HG02642 (cell line): ENCODE results near the gene SLC35E2B.
"Not testable (repeated sequence)": the region's sequence is repeated elsewhere in the genome, so short reads cannot be mapped to it uniquely, and the experiment has no call there.

Experiments used
- ATAC-seq: cut with Tn5 transposase; IDR thresholded peaks from one replicate; pipeline ENCODE4 v1.9.1; 2021; ENCODE audit warnings: mild to moderate bottlenecking; ENCODE audit not compliant: unreplicated experiment, poor library complexity

Gene SLC35E2B

DNA sequence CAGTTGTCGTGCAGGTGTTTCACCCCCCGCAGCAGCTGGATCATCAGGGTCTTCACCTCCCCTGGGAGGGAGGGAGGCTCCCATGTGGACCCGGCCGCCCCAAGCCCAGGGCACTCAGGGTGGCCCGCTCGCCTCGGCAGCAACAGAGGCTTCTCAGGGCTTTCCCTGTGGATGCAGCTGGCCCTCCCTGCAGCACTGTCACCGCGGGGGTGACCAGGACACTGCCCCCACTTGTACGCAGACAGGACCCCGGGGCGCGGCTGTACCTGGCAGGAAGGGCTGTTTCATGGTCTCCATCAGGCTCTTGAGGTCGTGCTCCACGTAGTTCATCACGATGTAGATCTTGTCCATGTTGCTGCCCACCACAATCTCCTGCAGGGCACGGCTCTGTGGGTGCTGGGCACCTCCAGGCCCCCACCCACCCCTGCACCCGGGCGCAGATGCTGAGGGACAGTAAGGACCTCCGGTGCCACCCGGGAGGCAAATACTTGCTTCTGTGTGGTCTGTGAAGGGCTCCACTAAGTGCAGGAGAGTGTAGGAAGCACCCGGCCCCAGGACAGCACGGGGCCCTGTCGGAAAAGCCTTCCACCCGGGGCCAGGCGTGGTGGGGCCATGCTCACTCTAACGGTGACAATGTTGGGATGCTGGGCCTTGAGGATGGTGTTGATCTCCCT lies 11.8 kb upstream of the SLC35E2B start:
- ATAC-seq = not testable (repeated sequence)

DNA sequence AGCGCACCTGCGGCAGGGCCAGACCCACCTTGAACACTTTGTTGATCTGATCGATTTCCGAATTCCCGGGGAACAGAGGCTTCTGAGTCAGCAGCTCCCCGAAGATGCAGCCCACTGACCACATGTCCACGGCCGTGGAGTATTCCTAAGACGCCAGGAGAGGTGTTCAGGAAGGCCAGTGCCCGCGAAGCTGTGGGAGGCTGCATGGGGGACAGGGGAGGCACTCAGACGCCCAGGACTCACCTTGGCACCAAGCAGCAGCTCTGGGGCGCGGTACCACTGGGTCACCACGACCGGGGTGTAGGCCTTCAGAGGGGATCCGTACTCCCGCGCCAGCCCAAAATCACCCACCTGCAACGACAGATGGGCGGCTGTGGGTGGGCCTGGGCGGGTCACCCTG lies 11.2 kb upstream of the SLC35E2B start:
- no peak for ATAC-seq

DNA sequence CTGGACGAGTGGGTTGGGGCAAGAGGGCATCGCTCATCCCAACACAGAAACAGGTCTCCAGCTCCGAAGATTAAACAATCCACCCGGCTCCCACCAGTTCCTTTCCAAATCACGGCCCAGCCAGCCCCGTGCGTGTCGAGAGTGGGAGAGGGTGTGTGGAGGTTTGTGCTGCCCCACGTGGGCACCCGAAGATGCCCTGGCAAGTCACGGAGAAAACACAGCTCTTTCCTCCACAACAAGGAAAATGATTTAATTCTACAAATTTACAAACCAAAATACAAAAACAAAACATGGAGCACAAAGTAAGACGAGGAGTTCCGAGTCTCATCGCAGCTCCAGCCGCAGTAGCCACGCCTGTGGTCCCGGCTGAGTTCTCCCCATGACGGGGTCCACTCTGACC lies 9.9 kb upstream of the SLC35E2B start:
- not testable (repeated sequence) for ATAC-seq

DNA sequence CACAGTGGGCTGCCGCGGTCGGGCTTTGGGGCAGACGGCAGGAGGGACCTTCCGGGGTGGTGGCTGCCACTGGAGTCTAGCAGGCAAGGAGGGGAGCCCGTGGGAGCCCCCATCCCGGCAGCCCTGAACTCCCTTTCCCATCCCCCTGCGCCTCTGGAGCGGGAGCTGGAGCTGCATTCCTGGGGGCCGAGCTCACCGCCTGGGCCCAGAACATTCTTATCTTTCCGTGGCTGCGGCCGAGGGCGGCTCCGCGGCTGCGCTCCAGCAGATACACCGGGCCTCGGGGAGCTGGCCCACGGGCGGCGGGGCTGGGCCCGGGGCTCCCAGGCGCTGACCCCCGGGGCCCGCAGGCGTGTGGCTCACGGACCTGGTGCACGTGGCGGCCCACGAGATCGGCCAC lies 8.0 kb upstream of the SLC35E2B start:
- ATAC-seq = not testable (repeated sequence)

DNA sequence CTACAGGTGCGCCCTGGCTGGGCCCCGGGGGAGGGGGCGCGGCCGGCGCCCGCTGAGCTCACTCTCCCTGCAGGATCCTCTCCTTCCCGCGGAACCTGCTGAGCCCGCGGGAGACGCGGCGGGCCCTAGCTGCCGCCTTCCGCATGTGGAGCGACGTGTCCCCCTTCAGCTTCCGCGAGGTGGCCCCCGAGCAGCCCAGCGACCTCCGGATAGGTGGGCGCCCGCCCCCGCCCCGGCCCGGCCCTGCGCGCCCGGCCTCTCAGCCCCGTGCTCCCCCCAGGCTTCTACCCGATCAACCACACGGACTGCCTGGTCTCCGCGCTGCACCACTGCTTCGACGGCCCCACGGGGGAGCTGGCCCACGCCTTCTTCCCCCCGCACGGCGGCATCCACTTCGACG lies 7.5 kb upstream of the SLC35E2B start:
- ATAC-seq = not testable (repeated sequence)

DNA sequence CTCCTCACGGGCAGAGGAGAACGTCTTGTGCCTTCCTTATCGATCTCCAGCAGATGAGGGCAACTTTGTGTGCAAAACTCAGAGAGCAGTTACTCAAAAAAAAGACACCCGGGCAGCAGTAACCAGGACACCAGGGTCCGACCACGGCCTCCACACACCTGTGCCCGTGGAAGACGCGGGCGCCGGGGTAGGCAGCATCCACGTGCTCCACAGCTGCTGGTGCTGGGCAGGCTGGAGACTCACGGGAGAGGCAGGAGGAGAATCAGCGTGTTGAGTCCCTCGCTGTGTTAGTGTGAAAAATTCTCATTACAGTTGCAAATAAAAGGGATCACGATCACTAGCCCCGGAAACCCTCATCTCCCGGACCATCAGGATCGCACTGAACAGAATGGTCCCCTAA lies 6.5 kb upstream of the SLC35E2B start:
- not testable (repeated sequence) for ATAC-seq

DNA sequence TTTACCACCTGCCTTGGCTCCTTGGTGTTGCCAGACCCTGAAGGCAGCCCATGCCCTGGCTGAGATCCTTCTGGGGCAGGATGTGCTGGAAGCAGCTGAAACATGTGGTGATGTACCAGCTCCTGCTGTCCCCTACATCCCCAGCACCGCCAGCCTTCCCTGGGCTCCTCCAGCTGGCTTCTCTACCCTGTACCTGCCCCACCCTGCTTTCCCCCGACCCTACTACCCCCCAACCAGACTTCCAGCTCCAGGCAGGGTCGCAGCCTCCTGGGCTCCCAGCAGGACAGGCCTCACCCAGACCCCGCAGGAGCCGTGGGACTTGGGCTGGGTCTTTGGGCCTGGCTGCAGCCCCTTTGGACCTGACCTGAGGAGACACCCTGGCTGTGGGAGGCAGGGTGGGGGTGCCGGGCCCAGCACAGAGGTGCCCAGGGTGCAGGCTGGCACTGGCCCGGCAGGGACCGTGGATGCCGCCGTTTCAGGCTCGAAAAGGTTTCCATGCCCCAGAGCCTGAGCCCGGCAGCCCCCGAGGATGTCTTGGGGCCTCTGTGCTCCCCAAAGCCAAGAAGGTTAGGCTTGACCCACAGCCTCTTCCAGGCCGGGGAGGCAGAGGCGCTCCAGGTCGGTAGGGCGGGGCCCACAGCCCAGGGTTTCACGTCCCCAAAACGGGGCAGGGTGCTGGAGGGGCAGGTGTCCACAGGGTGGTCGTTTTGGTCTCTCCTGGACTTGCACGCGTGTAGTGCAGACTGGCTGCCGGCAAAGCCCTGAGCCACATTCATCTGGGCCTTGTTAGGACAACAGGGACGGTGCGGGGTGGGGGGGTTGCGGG lies 5.0 kb upstream of the SLC35E2B start:
- ATAC-seq = not testable (repeated sequence)

DNA sequence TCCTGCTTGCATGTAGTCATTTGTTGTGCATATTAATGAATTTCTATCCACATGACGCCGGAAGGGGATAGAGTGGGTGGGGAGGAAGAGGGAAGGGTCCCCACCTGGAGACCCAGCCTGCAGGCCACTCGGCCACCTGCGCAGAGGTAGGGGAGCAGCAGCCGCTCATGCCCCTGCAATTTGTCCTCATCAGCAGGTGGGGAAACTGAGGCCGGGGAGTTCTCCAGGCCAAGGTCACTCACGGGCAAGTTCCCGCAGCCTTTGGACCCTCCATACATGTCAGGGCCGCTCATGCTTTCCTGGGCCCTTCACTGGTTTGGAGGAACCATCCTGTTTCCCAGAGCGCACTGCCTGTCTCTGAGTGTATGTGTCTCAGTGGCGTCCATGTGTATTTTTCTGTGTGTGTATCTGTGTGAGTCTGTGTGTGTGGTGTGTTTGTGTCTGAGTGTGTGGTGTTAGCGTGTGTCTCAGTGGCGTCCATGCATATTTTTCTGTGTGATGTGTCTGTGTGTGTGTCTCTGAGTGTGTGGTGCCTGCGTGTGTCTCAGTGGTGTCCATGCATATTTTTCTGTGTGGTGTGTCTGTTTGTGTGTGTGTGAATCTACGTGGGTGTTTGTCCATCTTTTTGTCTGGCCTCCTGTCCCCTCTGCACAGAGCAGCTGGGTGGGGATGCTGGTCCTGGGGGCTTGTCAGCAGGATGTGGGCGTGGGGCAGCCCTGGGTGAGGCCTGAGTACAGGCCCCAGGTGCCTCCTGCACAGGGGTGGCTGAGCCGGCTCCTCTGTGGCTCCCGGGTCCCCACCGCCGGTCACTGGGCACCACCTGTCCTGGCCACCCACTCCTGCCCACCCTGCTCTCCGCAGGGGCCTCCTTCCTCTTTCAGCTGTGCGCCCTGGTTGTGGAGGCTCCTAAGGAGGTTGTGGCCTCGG lies 4.1 kb upstream of the SLC35E2B start:
- not testable (repeated sequence) for ATAC-seq

DNA sequence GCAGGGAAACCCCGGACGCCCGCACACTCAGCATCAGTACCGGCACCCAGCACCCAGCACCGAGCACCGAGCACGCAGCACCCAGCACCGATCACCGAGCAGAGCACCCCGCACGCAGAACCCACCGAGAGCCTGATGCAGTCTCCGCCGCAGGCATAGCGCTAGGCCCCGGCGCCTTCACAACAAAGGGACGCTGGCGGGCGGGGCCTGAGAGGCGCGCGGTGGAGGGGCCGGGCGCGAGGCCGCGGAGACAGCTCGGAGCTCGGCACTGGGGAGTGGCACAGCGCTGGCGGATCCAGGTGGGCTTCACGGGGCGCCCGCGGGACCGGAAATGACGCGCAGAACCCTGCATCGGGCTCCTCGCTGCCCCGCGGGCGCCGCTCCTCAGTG lies 276 bp downstream of the SLC35E2B start:
- not testable (repeated sequence) for ATAC-seq

DNA sequence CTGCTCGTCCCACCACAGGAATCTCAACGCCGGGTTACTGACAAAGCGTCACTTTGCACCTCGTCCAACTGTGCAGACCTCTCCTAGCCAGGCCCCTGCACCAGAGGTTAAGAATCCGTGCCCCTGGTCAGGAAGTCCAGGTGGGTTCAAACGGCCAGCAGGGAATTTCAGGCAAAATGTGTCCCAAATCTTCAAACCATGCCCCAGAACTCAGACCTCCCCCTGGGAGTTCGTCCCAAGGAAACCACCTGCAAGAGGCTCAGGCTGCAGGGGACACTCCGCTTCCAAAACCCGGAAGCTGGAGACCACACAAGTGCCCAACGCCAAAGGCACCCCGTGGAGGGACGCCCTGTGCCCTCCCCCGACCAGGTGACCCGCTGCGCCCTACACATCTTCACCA lies 1.2 kb downstream of the SLC35E2B start:
- ATAC-seq = not testable (repeated sequence)

DNA sequence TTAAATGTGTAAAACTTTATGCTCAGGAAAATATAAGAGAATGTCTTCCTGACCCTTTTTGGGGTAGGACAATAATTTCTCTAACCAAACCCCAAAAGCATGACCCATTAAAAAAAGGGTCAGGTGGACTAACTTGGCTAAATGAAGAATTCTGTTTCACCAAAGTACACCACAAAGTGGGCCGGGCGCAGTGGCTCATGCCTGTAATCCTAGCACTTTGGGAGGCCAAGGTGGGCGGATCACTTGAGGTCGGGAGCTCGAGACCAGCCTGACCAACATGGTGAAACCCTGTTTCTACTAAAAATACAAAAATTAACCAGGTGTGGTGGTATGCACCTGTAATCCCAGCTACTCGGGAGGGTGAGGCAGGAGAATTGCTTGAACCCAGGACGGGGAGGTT lies 3.1 kb downstream of the SLC35E2B start:
- not testable (repeated sequence) for ATAC-seq

DNA sequence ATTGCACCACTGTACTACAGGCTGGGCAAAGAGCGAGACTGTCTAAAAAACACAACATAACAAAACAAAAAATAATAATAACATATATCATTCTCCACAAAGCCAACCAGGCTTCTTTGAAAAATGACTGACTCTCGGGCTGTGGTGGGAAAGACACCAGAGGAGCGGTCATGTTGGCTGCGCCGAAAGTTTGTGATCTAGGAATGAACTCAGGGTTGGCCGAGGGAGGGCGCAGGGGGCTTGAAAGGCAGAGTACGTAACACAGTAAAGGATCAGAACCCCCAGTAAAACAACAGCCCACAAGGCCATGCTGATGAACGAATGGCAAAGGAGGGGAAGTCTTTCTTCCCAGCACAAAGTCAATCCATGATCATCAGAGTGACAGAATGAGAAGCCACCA lies 4.7 kb downstream of the SLC35E2B start:
- ATAC-seq = no peak

DNA sequence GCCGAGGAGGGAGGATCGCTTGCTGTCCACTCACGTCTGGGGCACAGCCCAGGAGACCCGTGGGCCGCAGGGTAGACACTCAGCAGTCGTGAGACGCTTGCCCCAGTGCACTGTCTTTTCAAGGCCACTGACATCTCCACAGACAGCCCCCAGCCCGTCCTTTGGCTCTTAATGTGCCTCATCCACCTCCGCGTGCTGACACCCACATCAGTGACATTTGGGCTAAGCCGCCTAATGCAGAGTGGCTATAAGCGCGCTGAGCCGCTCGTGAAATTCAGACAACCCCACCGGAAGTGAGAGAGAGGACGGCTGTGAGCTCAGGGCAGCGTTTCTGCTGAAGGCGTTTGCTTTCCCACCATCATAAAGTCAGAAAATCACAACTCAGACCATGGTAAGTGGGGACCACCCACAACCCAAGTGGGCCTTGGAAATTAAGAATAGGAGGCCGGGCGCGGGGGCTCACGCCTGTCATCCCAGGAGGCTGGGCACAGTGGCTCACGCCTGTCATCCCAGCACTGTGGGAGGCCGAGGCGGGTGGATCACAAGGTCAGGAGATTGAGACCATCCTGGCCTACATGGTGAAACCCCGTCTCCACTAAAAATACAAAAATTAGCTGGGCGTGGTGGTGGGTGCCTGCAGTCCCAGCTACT lies 8.4 kb downstream of the SLC35E2B start:
- ATAC-seq = no peak

DNA sequence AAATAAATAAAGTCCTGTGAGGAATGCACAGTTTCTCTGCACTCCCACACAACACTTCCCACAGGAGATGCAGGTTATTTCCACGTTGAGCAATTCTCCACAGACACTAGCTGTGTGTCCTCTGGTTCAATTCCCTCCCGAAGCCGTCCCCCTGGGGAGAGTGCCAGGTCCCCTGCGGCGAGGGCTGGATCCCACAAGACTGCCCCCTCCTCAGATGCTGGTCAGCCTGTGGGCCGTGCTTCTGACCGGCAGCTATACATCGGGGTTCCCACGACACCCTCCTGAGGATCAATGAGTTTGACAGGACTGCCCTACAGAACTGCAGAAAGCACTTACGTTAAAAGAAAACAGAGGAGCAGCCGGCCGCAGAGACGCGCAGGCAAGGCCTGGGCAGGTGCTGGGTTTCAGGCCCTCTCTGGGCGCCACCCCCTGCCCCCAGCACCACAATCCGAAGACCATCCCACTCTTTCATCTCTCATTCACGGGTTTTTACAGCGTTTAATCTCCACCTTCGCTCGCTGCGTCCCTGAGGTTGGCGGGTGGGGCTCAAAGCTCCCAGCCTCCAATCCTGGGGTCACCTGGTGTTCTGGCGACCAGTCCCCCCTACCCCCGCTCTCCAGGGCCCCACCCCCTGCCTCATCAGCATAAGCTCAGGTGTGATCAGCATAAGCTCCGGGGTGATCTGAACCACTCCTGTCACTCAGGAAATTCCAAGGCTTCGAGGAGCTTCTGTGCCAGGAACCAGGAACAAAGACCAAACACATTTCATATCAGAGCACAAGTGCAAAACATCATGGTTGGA lies 9.3 kb downstream of the SLC35E2B start:
- ATAC-seq = no peak

DNA sequence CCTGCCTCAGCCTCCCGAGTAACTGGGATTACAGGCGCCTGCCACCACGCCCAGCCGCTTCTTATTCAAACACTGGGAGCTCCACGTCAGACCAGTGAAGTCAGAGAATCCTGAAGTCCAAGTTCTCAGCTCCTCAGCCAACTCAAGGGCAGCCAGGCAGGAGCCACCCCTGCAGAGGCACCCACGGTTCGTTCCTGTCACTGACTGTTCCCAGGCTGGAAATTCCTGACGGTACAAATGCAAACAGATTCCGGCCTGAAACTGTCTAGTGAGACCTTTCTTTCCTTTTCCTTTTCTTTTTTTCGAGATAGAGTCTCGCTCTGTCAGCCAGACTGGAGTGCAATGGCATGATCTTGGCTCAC lies 11.7 kb downstream of the SLC35E2B start:
- no peak for ATAC-seq

DNA sequence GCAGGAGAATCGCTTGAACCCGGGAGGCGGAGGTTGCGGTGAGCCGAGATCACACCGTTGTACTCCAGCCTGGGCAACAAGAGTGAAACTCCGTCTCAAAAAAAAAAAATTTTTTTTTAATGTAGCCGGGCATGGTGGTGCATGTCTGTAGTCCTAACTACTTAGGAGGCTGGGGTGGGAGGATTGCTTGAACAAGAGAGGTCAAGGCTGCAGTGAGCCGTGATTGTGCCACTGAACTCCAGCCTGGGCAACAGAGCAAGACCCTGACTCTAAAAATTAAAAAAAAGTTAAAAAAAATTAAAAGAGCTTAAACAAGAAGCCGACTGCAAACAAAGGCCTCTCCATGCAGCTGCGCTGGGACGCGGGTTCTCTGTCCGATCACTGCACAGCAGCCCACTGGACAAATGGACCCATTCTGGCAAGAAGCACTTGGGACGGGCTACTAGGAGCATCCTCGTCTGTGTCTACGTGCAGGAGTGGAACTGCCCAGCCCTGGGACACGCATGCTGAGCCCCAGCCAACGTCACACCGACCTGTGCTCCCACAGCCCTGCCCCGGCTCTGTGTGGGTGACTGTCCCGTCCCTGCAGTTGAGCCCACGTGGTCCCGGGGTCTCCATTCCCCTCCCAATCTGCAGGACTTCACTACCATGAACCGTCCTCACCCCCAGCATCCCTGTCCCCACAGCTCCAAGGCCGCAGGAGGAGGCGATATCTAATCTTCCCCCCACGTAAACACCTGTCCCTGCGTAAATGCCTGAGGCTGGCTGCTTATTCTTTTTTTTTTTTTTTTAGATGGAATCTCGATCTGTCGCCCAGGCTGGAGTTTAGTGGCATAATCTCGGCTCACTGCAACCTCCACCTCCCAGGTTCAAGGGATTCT lies 12.3 kb downstream of the SLC35E2B start:
- ATAC-seq = no peak

DNA sequence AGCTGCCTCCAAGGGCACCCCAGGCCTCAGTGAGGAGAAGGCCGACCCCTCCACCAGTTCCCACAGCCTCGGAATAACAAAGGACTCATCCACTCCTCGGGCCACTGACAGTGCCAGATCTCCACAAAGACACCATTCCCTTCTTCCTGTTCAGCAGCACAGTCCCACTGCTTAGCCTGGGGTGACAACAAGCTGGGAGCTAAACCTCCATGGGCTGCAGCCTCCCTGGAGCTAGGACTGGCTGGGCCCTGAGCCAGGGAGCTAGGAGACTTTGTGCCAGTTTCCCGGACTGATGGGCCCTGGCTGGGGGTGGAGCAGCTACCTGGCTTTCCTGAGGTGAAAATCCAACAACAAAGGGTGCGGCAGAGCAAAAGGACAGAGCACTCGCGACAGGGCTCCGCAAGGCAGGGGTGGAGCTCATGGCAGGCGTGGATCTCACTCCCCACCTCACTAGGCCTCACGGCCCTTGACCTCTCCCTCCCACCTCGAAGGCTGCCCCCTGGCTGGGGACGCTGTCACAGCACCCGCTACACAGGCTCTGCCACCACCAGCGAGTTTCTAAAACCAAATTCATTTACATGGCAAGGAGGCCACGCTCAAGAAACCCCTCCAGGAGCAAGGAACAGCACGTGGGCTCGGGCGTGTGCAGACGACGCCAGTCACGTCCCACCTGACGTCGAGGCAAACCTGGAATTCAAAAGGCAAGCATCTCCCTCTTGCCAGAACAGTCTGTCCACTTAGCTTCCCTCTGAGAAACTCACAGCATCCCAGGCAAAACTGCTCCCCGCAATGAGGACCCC lies 13.8 kb downstream of the SLC35E2B start:
- ATAC-seq = no peak
